Tibial nerve (tissue), 4 donors: ENCODE measurements around the gene PROM2. TPM values are rescaled to one million over a fixed set of nuclear protein-coding genes. Genes with fewer than 3 reads are reported as not detected.

Experiments used
- DNase-seq, 2 donors: peaks; one replicate each; pipeline ENCODE4 v3.0.0-alpha.2; 2019; ENCODE audit warnings: low spot score in 2 of 2
- H3K27ac ChIP-seq, 4 donors: fragments of 200-600 bp; sonication (generic) in 3 of 4; one replicate each; pipeline ENCODE4 v1.5.1; 2017 to 2019; ENCODE audit warnings: mild to moderate bottlenecking in 1 of 4
- H3K27me3 ChIP-seq, 2 donors: fragments of 200-600 bp; sonication (generic) in 1 of 2; one replicate each; pipeline versions ENCODE4 v1.5.1 to v1.6.0; 2017 to 2019
- H3K36me3 ChIP-seq, 3 donors: fragments of 200-600 bp; sonication (generic); one replicate each; pipeline ENCODE4 v1.5.1; 2018 to 2019
- H3K4me1 ChIP-seq, 4 donors: fragments of 200-600 bp; sonication (generic) in 3 of 4; one replicate each; pipeline ENCODE4 v1.5.1; 2017 to 2019
- H3K4me3 ChIP-seq, 4 donors: fragments of 200-600 bp; sonication (generic) in 3 of 4; one replicate each; pipeline ENCODE4 v1.5.1; 2017 to 2019; ENCODE audit warnings: mild to moderate bottlenecking in 1 of 4, moderate library complexity in 1 of 4
- H3K9me3 ChIP-seq, 4 donors: fragments of 200-600 bp; sonication (generic) in 3 of 4; one replicate each; pipeline ENCODE4 v1.5.1; 2017 to 2019
- EP300 ChIP-seq, 2 donors: sonication (generic); formaldehyde crosslinking; IDR thresholded peaks; one replicate each; pipeline ENCODE4 v1.6.1; 2017; ENCODE audit warnings: antibody characterized with exemption in 2 of 2, mild to moderate bottlenecking in 1 of 2
- POLR2A ChIP-seq, 2 donors: fragments of 450-650 bp; IDR thresholded peaks; one replicate each; pipeline ENCODE4 v1.6.1; 2017; ENCODE audit warnings: antibody characterized with exemption in 2 of 2, mild to moderate bottlenecking in 2 of 2, moderate library complexity in 2 of 2
- WGBS, 2 donors: methylation state at CpG; one replicate each; pipeline ENCODE4 v1.1.5; 2018; 5-methylcytosine and 5-hydroxymethylcytosine counted together
- total RNA-seq, 4 donors: library from RNA; depleted of rRNA; stranded (reverse); fragments of >200 nt; gene quantifications; one replicate each; pipeline ENCODE4 v1.1.0, GENCODE V29; 2016
- TF ChIP-seq, protein P1 (sequence below), 5 experiments: fragments of 200-600 bp in 3 of 5; fragments of 450-650 bp in 2 of 5; sonication (generic) in 3 of 5; IDR thresholded peaks; one replicate each; pipeline ENCODE4 v1.5.1; 2016 to 2019; ENCODE audit warnings: antibody characterized with exemption in 5 of 5, mild to moderate bottlenecking in 3 of 5, moderate library complexity in 2 of 5

PROM2 gene
- total RNA-seq, 4 donors from 2014 or later, result 2.2 to 12.3 (median 5.3) TPM

DNA sequence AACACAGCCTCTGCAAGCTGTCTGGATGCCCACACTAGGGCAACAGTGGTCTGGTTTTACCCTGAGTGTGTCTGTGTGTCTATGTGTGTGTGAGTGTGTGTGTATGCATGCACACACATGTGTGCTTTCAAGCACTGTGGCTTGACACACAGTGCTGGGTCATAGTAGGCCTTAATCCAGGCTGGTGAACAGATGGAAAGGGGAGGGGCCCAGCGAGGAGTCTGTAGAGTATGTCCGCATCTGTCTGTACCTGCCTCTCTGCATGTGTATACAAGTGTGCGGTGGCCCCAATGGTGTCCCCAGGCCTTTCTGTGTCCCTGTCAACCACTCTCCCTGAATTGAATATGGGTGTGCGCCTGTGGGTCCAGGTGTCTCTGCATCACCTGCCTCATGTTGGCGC, 13.6 kb downstream of the PROM2 start:
- 80 to 94% methylated on average over 1 to 5 of the region's 5 CpGs for WGBS, 2 donors
- TF ChIP-seq EP300 (IDR thresholded peaks at IDR 0.05) (no peak), POLR2A (IDR thresholded peaks at IDR 0.05) (no peak)
- TF ChIP-seq, protein P1, sequence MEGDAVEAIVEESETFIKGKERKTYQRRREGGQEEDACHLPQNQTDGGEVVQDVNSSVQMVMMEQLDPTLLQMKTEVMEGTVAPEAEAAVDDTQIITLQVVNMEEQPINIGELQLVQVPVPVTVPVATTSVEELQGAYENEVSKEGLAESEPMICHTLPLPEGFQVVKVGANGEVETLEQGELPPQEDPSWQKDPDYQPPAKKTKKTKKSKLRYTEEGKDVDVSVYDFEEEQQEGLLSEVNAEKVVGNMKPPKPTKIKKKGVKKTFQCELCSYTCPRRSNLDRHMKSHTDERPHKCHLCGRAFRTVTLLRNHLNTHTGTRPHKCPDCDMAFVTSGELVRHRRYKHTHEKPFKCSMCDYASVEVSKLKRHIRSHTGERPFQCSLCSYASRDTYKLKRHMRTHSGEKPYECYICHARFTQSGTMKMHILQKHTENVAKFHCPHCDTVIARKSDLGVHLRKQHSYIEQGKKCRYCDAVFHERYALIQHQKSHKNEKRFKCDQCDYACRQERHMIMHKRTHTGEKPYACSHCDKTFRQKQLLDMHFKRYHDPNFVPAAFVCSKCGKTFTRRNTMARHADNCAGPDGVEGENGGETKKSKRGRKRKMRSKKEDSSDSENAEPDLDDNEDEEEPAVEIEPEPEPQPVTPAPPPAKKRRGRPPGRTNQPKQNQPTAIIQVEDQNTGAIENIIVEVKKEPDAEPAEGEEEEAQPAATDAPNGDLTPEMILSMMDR (IDR thresholded peaks at IDR 0.05), result no peak
- no peaks in the 10 kb centered on the region for H3K27me3 ChIP-seq
- H3K4me1 ChIP-seq, result no peaks in the 10 kb centered on the region
- H3K36me3 ChIP-seq, result peaks cover 0 to 59% (median 0%) of the 10 kb centered on the region in 3 donors
- H3K27ac ChIP-seq, result no peak overlapping the region
- no peak overlapping the region for H3K4me3 ChIP-seq
- peaks cover 0 to 32% (median 2%) of the 10 kb centered on the region in 4 donors for H3K9me3 ChIP-seq
- no peak for DNase-seq

DNA sequence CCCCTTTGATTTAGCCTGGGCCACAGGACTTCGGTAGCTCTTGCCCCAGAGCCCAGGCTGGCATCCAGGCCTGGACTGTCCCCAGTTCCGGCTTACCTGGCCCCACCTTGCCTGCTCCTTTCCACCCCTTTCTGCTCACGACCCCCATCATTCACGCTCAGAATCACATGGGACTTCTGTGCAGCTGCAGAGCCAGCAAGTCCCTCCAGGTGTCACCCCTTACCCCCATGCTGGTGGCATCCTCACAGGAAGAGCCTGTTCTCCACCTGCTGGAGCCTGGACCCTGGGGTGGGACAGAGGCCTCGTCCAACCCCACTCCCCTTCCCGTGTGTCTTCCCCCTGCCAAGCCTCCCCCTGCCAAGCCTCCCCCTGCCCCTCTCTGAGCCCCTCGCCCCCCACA, 15.0 kb downstream of the PROM2 start:
- WGBS, 2 donors, result 58 to 73% methylated on average over 7 of the region's 7 CpGs
- no peak for DNase-seq
- Histone ChIP-seq H3K27ac (no peak overlapping the region), H3K36me3 (peaks cover 0 to 61% (median 0%) of the 10 kb centered on the region in 3 donors), H3K27me3 (no peaks in the 10 kb centered on the region), H3K4me1 (no peaks in the 10 kb centered on the region), H3K9me3 (peaks cover 0 to 38% (median 2%) of the 10 kb centered on the region in 4 donors), H3K4me3 (no peak overlapping the region)
- no peak for TF ChIP-seq EP300 (IDR thresholded peaks at IDR 0.05)
- TF ChIP-seq, protein P1 (IDR thresholded peaks at IDR 0.05), result no peak
- no peak for TF ChIP-seq POLR2A (IDR thresholded peaks at IDR 0.05)

GRCh38 chr2:95291222-95291621, 17.0 kb downstream of the PROM2 start:
- H3K27me3 ChIP-seq, result no peaks in the 10 kb centered on the region
- H3K4me1 ChIP-seq, result no peaks in the 10 kb centered on the region
- peaks cover 0 to 61% (median 0%) of the 10 kb centered on the region in 3 donors for H3K36me3 ChIP-seq
- H3K27ac ChIP-seq, result no peak overlapping the region
- DNase-seq, result no peak
- H3K9me3 ChIP-seq, result peaks cover 0 to 38% (median 2%) of the 10 kb centered on the region in 4 donors
- TF ChIP-seq, protein P1 (IDR thresholded peaks at IDR 0.05), result no peak
- TF ChIP-seq EP300 (IDR thresholded peaks at IDR 0.05), result no peak
- no peak for TF ChIP-seq POLR2A (IDR thresholded peaks at IDR 0.05)
- H3K4me3 ChIP-seq, result no peak overlapping the region

DNA sequence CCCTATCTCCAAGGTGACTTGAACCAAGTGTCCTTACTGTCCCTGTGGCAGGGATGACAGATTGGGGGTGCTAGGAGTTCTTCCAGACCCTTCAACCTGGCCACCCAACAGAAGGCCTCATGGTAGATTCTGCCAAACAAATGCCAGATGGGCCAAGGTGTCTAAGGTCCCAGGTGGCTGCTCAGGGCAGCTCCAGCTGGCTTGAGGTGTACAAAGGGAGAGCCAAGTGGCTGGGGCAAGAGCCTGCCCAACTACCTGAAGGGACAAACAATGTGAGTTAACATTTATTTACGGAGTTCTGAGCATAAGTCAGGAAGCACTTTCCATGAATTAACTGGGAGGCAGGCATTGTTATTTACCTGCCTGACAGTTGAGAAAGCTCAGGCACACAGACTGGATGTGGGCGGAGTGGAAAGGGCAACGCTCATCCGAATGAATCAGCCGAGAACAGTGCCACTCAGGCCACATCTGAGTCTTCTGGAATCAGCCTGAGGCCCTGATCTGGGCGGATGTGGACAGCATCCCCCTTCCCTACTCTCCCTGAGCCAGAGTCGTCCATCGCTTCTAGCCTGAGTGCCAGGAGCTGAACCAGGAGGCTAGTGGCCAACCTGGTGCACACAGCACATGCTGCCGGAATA, 18.5 kb downstream of the PROM2 start:
- Histone ChIP-seq H3K9me3 (peaks cover 0 to 38% (median 2%) of the 10 kb centered on the region in 4 donors), H3K27me3 (no peaks in the 10 kb centered on the region), H3K4me1 (no peaks in the 10 kb centered on the region), H3K36me3 (peaks cover 0 to 47% (median 0%) of the 10 kb centered on the region in 3 donors), H3K4me3 (no peak overlapping the region), H3K27ac (no peak overlapping the region)
- TF ChIP-seq POLR2A (IDR thresholded peaks at IDR 0.05), result no peak
- no peak for TF ChIP-seq EP300 (IDR thresholded peaks at IDR 0.05)
- TF ChIP-seq, protein P1 (IDR thresholded peaks at IDR 0.05), result no peak
- 84 to 94% methylated on average over 9 of the region's 9 CpGs for whole genome bisulfite sequencing, 2 donors
- DNase-seq, result no peak

DNA sequence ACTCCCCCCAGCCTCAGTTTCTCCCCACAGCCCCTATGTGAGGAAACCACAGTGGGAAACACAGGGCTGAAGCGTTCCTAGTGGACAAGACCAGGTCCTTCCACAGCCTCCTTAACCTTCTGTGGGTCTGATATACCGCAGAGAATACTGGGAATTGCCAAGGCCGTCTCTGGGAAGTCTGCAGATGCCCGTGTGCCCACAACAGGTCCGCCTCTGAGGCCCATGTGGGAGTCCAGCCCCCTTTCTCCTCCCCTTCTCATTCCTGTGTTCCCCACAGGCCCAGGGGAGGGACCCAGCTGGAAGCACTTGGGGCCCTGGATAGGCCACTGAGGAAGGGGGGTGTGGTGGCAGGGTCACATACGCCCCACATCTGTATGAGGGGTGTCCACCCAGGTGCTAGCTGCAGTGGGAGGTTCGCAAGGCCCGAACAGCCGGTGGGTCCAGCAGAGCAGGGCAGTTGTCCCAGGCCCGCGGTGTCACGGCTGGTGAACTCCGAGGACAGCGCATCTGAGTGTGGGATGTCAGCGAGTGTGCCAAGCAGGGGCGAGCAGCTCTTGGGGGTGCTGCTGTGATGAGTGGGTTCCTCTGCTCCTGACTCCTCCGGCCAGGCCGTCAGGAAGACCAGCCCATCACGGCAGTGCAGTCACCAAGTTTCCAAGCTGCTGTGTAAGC, 20.5 kb downstream of the PROM2 start:
- Histone ChIP-seq H3K27ac (no peak overlapping the region), H3K36me3 (peaks cover 0 to 27% (median 0%) of the 10 kb centered on the region in 3 donors), H3K27me3 (peaks cover 0 to 10% of the 10 kb centered on the region in 2 donors), H3K4me1 (no peaks in the 10 kb centered on the region), H3K9me3 (peaks cover 0 to 36% (median 2%) of the 10 kb centered on the region in 4 donors), H3K4me3 (no peak overlapping the region)
- TF ChIP-seq, protein P1 (IDR thresholded peaks at IDR 0.05), result no peak
- no peak for TF ChIP-seq EP300 (IDR thresholded peaks at IDR 0.05)
- TF ChIP-seq POLR2A (IDR thresholded peaks at IDR 0.05), result no peak
- DNase-seq, result no peak
- 85 to 89% methylated on average over 17 to 19 of the region's 19 CpGs for WGBS, 2 donors
